Measurements from ENCODE around the gene SLC6A18. TPM values are rescaled to one million over a fixed set of nuclear protein-coding genes. Genes with fewer than 3 reads are reported as not detected.

Gene SLC6A18
- total RNA-seq, 2 donors from 2014 or later = not detected

GRCh38 chr5:1185038-1185627 lies 40.0 kb upstream of the SLC6A18 start:
- H3K4me3 ChIP-seq = no peak overlapping the region
- H3K27me3 ChIP-seq = no peaks in the 10 kb centered on the region
- no peak for DNase-seq (ENCODE audit: low spot score)
- H3K9me3 ChIP-seq = no peaks in the 10 kb centered on the region
- TF ChIP-seq, protein P1, sequence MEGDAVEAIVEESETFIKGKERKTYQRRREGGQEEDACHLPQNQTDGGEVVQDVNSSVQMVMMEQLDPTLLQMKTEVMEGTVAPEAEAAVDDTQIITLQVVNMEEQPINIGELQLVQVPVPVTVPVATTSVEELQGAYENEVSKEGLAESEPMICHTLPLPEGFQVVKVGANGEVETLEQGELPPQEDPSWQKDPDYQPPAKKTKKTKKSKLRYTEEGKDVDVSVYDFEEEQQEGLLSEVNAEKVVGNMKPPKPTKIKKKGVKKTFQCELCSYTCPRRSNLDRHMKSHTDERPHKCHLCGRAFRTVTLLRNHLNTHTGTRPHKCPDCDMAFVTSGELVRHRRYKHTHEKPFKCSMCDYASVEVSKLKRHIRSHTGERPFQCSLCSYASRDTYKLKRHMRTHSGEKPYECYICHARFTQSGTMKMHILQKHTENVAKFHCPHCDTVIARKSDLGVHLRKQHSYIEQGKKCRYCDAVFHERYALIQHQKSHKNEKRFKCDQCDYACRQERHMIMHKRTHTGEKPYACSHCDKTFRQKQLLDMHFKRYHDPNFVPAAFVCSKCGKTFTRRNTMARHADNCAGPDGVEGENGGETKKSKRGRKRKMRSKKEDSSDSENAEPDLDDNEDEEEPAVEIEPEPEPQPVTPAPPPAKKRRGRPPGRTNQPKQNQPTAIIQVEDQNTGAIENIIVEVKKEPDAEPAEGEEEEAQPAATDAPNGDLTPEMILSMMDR (IDR thresholded peaks at IDR 0.05) = no peak
- H3K4me1 ChIP-seq = peaks cover 0 to 30% of the 10 kb centered on the region in 2 donors
- no peaks in the 10 kb centered on the region for H3K36me3 ChIP-seq
- H3K27ac ChIP-seq = no peak overlapping the region

GRCh38 chr5:1185629-1186350 lies 39.4 kb upstream of the SLC6A18 start:
- Histone ChIP-seq H3K27me3 (no peaks in the 10 kb centered on the region), H3K9me3 (no peaks in the 10 kb centered on the region), H3K36me3 (no peaks in the 10 kb centered on the region), H3K4me1 (peaks cover 0 to 30% of the 10 kb centered on the region in 2 donors), H3K27ac (no peak overlapping the region), H3K4me3 (no peak overlapping the region)
- no peak for DNase-seq (ENCODE audit: low spot score)
- TF ChIP-seq, protein P1 (IDR thresholded peaks at IDR 0.05) = peak in 1 of 2 donors; percentile 19

- Histone ChIP-seq H3K9me3 (no peaks in the 10 kb centered on the region), H3K27me3 (no peaks in the 10 kb centered on the region), H3K36me3 (no peaks in the 10 kb centered on the region), H3K27ac (no peak overlapping the region), H3K4me3 (no peak overlapping the region), H3K4me1 (peaks cover 0 to 30% of the 10 kb centered on the region in 2 donors)
- TF ChIP-seq, protein P1 (IDR thresholded peaks at IDR 0.05) = no peak
- no peak for DNase-seq (ENCODE audit: low spot score)
Measured at GRCh38 chr5:1186351-1187233, 38.6 kb upstream of the SLC6A18 start.

GRCh38 chr5:1187234-1187949 lies 37.8 kb upstream of the SLC6A18 start:
- Histone ChIP-seq H3K27me3 (no peaks in the 10 kb centered on the region), H3K4me1 (peaks cover 0 to 29% of the 10 kb centered on the region in 2 donors), H3K36me3 (no peaks in the 10 kb centered on the region), H3K9me3 (no peaks in the 10 kb centered on the region), H3K27ac (no peak overlapping the region), H3K4me3 (no peak overlapping the region)
- TF ChIP-seq, protein P1 (IDR thresholded peaks at IDR 0.05) = no peak
- no peak for DNase-seq (ENCODE audit: low spot score)

GRCh38 chr5:1187950-1188334 lies 37.2 kb upstream of the SLC6A18 start:
- DNase-seq (ENCODE audit: low spot score) = no peak
- H3K4me3 ChIP-seq = no peak overlapping the region
- H3K4me1 ChIP-seq = peaks cover 0 to 23% of the 10 kb centered on the region in 2 donors
- no peaks in the 10 kb centered on the region for H3K9me3 ChIP-seq
- H3K27ac ChIP-seq = no peak overlapping the region
- TF ChIP-seq, protein P1 (IDR thresholded peaks at IDR 0.05) = no peak
- no peaks in the 10 kb centered on the region for H3K27me3 ChIP-seq
- H3K36me3 ChIP-seq = no peaks in the 10 kb centered on the region
